Smooth muscle cell (in vitro differentiated cells): Measurements from ENCODE around the gene NOM1. TPM values are rescaled to one million over a fixed set of nuclear protein-coding genes. Genes with fewer than 3 reads are reported as not detected.
A peak's percentile ranks its signal among the peaks of the same experiment; 100 is the strongest.

Experiments
- DNase-seq: peaks from one replicate; lab custom pipeline; 2025; ENCODE audit not compliant: unreplicated experiment; lab: John Stamatoyannopoulos, UW
- H2AFZ ChIP-seq: fragments of 200-600 bp; sonication (generic); 2 replicates; pipeline ENCODE4 v1.6.0; 2016; ENCODE audit warnings: antibody characterized with exemption, low read depth, mild to moderate bottlenecking
- H3F3A ChIP-seq: fragments of 200-600 bp; sonication (generic); 2 replicates; pipeline ENCODE4 v1.6.0; 2017; ENCODE audit warnings: antibody characterized with exemption, low read depth
- H3K27ac ChIP-seq: fragments of 200-600 bp; sonication (generic); 2 replicates; pipeline ENCODE4 v1.5.1; 2016; ENCODE audit warnings: low read depth, mild to moderate bottlenecking
- H3K27me3 ChIP-seq: fragments of 200-600 bp; sonication (generic); 2 replicates; pipeline ENCODE4 v1.6.1; 2016; ENCODE audit warnings: low read depth, mild to moderate bottlenecking
- H3K36me3 ChIP-seq: fragments of 200-600 bp; sonication (generic); 2 replicates; pipeline ENCODE4 v1.5.1; 2016; ENCODE audit warnings: low read depth
- H3K4me1 ChIP-seq: fragments of 200-600 bp; sonication (generic); 2 replicates; pipeline ENCODE4 v1.5.1; 2016; ENCODE audit warnings: low read depth
- H3K4me2 ChIP-seq: fragments of 200-600 bp; sonication (generic); 2 replicates; pipeline ENCODE4 v1.6.0; 2016; ENCODE audit warnings: mild to moderate bottlenecking
- H3K4me3 ChIP-seq: fragments of 200-600 bp; sonication (generic); 2 replicates; pipeline ENCODE4 v1.5.1; 2016; ENCODE audit warnings: mild to moderate bottlenecking
- H3K79me2 ChIP-seq: fragments of 200-600 bp; sonication (generic); 2 replicates; pipeline ENCODE4 v1.6.0; 2016; ENCODE audit warnings: low read depth, mild to moderate bottlenecking
- H3K9ac ChIP-seq: fragments of 200-600 bp; sonication (generic); 2 replicates; pipeline ENCODE4 v1.6.0; 2016; ENCODE audit warnings: low read depth
- H3K9me3 ChIP-seq: fragments of 200-600 bp; sonication (generic); replicated peaks from 2 replicates; pipeline ENCODE4 v1.5.1; 2016; ENCODE audit warnings: low read depth
- H4K20me1 ChIP-seq: fragments of 200-600 bp; sonication (generic); 2 replicates; pipeline ENCODE4 v1.6.0; 2016; ENCODE audit warnings: low read depth
- WGBS: methylation state at CpG from one replicate; pipeline ENCODE4 v1.1.7; 2016; ENCODE audit warnings: low lambda C conversion rate; 5-methylcytosine and 5-hydroxymethylcytosine counted together
- polyA plus RNA-seq: library from polyadenylated mRNA; unstranded; fragments of >200 nt; fragmentation: Nextera tagmentation; extraction: Ambion mirVana; gene quantifications from 2 replicates; pipeline ENCODE4 v1.2.1, GENCODE V29; 2016
- total RNA-seq: library from RNA; depleted of rRNA; stranded (reverse); fragments of >200 nt; gene quantifications from 2 replicates; pipeline ENCODE4 v1.2.3, GENCODE V29; 2014
- TF ChIP-seq, protein P1 (sequence below): fragments of 200-600 bp; sonication (generic); IDR thresholded peaks from 2 replicates; pipeline ENCODE4 v1.5.1; 2017; ENCODE audit warnings: borderline replicate concordance, mild to moderate bottlenecking, antibody characterized with exemption; ENCODE audit not compliant: insufficient read depth, poor library complexity, severe bottlenecking

The NOM1 gene
- total and polyA plus RNA-seq, 2 experiments from 2014 or later, result 9.7 to 11.4 TPM

DNA sequence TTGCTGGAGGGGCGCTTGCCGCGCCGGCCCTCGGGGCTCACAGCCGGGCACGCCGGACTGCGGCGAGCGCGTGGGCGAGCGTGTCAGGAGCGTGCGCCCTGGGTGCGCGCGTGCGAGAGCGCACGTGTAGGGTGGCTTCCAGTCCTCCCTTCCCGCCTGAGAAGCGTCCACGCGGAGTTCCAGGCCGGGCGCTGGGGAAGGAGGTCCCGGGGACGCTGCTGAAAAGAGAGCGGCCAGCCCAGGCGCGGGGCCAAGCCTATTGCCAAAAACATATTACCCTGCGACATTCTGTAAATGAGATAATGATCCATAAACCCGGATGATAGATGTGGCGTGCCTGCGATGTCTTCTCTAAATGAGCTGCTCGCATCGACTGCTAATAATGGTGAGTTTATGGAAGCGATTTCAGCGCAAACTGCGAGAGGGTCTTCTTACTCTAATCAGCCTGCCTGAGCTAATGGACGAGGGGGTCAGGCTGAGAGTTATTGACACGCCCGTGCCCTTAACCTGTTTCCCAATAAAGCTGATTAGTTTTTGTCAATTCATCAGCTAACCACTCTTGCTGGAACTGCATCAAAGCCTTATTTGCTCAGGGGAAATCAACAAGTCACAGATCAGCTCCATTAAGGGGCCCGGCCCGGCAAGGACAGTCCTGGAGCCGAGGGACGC is 69.0 kb downstream of the NOM1 start:
- Histone ChIP-seq H3K9me3 (no peaks in the 10 kb centered on the region), H3K4me1 (peaks cover 12% of the 10 kb centered on the region), H3K27me3 (peaks cover 100% of the 10 kb centered on the region), H3K4me3 (no peak overlapping the region), H3K79me2 (no peaks in the 10 kb centered on the region), H3K4me2 (peak overlapping the region; percentile 67), H3K9ac (no peak overlapping the region), H2AFZ (no peak overlapping the region), H4K20me1 (no peaks in the 10 kb centered on the region), H3F3A (no peaks in the 10 kb centered on the region), H3K36me3 (no peaks in the 10 kb centered on the region), H3K27ac (no peak overlapping the region)
- no peak for DNase-seq
- 6% methylated on average over 48 of the region's 49 CpGs for WGBS
- TF ChIP-seq, protein P1, sequence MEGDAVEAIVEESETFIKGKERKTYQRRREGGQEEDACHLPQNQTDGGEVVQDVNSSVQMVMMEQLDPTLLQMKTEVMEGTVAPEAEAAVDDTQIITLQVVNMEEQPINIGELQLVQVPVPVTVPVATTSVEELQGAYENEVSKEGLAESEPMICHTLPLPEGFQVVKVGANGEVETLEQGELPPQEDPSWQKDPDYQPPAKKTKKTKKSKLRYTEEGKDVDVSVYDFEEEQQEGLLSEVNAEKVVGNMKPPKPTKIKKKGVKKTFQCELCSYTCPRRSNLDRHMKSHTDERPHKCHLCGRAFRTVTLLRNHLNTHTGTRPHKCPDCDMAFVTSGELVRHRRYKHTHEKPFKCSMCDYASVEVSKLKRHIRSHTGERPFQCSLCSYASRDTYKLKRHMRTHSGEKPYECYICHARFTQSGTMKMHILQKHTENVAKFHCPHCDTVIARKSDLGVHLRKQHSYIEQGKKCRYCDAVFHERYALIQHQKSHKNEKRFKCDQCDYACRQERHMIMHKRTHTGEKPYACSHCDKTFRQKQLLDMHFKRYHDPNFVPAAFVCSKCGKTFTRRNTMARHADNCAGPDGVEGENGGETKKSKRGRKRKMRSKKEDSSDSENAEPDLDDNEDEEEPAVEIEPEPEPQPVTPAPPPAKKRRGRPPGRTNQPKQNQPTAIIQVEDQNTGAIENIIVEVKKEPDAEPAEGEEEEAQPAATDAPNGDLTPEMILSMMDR, result no peak

DNA sequence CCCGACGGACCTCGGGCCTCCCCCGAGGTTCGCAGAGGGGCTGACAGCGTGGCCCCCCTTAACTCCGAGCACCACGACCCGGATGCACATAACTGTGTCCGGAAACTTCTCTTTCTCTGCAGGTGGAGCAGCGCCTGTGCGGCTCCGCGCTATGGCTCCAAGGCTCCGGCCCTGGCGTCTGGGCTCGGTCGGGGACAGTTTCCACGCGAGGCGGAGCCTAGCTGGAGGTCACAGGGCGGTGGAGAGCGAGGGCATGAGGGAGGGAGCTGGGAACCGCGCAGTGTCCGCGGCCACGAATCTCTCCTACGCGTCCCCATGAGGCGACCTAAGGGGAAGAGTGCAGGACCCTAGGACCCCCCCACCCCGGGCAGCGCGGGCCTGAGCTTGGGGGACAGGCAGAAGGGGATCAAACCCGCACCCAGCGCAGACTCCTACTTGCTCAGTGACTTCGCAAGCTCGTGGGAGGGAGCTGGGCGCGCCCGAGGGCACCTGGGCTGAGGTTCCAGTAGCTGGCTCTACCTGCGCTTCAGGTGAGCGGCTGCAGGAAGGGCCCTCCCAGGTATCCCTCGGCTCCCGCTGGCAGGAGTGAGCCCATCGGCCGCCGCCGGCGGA is 69.6 kb downstream of the NOM1 start:
- no peaks in the 10 kb centered on the region for H3K9me3 ChIP-seq
- no peak for DNase-seq
- peaks cover 100% of the 10 kb centered on the region for H3K27me3 ChIP-seq
- no peak overlapping the region for H3K27ac ChIP-seq
- no peaks in the 10 kb centered on the region for H3K36me3 ChIP-seq
- H3K4me3 ChIP-seq, result no peak overlapping the region
- no peaks in the 10 kb centered on the region for H3F3A ChIP-seq
- no peaks in the 10 kb centered on the region for H4K20me1 ChIP-seq
- 4% methylated on average over 50 of the region's 50 CpGs for WGBS
- peak overlapping the region; percentile 67 for H3K4me2 ChIP-seq
- H3K9ac ChIP-seq, result no peak overlapping the region
- H3K4me1 ChIP-seq, result peaks cover 12% of the 10 kb centered on the region
- no peak overlapping the region for H2AFZ ChIP-seq
- TF ChIP-seq, protein P1, result no peak
- no peaks in the 10 kb centered on the region for H3K79me2 ChIP-seq

DNA sequence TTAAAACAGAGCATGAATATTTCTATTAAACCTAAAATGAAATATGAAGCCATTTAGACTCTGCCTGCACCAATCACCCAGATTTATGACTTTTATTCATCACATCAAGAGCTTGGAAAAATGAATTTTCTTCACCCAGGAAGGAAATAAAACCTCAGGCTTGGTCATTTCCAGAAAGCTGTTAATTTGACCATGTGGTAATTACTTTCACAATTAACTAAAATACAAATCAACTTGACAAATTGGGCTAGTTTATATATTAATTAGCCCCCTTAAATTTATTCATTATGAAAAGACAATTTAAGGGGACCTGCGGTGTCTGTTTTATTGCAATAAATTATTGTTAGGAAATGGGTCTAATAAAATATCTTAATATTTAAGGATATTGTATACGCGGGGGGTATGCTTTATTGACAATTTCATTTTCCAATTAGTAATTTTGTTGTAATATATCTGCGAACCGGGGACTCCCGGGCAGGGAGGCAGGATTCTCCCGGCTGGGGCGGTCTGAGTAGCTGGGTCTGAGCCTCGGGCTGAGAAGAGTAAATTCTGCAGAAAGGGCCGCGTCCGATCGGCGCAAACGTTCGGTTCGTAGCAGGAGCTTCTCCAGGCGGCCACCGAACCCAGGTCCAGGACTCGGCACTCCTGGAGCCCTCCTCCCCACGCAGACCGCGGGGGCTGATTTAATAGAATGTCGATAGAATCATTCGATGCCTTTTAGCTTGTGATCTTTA is 70.4 kb downstream of the NOM1 start:
- no peak overlapping the region for H3K9ac ChIP-seq
- H3K36me3 ChIP-seq, result no peaks in the 10 kb centered on the region
- DNase-seq, result no peak
- no peaks in the 10 kb centered on the region for H3K9me3 ChIP-seq
- H3K4me2 ChIP-seq, result no peak overlapping the region
- H3K79me2 ChIP-seq, result no peaks in the 10 kb centered on the region
- no peak overlapping the region for H3K27ac ChIP-seq
- no peaks in the 10 kb centered on the region for H3F3A ChIP-seq
- H3K4me3 ChIP-seq, result no peak overlapping the region
- WGBS, result 13% methylated on average over 25 of the region's 25 CpGs
- H2AFZ ChIP-seq, result no peak overlapping the region
- H3K4me1 ChIP-seq, result peaks cover 12% of the 10 kb centered on the region
- TF ChIP-seq, protein P1, result no peak
- peaks cover 100% of the 10 kb centered on the region for H3K27me3 ChIP-seq
- no peaks in the 10 kb centered on the region for H4K20me1 ChIP-seq
